Parathyroid adenoma (tissue), 2 donors: ENCODE results near the gene ZNF549.

Experiments used
- H2AFZ ChIP-seq: fragments of 300-600 bp; sonication (generic); one replicate; pipeline ENCODE4 v1.7.0; 2017; ENCODE audit warnings: antibody characterized with exemption, mild to moderate bottlenecking
- H3K27ac ChIP-seq: fragments of 300-600 bp; sonication (generic); one replicate; pipeline ENCODE4 v1.7.0; 2017
- H3K27me3 ChIP-seq: fragments of 300-600 bp; sonication (generic); one replicate; pipeline ENCODE4 v1.7.0; 2017; ENCODE audit warnings: low read length; ENCODE audit not compliant: control insufficient read depth, insufficient read depth
- H3K36me3 ChIP-seq: fragments of 300-600 bp; sonication (generic); one replicate; pipeline ENCODE4 v1.7.0; 2017; ENCODE audit warnings: low read length; ENCODE audit not compliant: control insufficient read depth, insufficient read depth
- H3K4me1 ChIP-seq: fragments of 300-600 bp; sonication (generic); one replicate; pipeline ENCODE4 v1.7.0; 2017; ENCODE audit warnings: control low read depth
- H3K4me2 ChIP-seq: fragments of 300-600 bp; sonication (generic); one replicate; pipeline ENCODE4 v1.7.0; 2017; ENCODE audit warnings: low read length
- H3K4me3 ChIP-seq: fragments of 300-600 bp; sonication (generic); one replicate; pipeline ENCODE4 v1.7.0; 2017; ENCODE audit warnings: low read depth, low read length
- H3K79me2 ChIP-seq: fragments of 300-600 bp; sonication (generic); one replicate; pipeline ENCODE4 v1.7.0; 2017; ENCODE audit warnings: control low read depth
- H3K9ac ChIP-seq: fragments of 300-600 bp; sonication (generic); one replicate; pipeline ENCODE4 v1.7.0; 2017; ENCODE audit warnings: mild to moderate bottlenecking
- H3K9me3 ChIP-seq: fragments of 300-600 bp; sonication (generic); one replicate; pipeline ENCODE4 v1.7.0; 2017; ENCODE audit warnings: low read length; ENCODE audit not compliant: control insufficient read depth
- CTCF ChIP-seq: fragments of 300-600 bp; sonication (generic); IDR thresholded peaks from one replicate; pipeline ENCODE4 v1.7.0; 2017; ENCODE audit warnings: antibody characterized with exemption, mild to moderate bottlenecking
- donor health status: primary hyperparathyroidism.

Gene ZNF549

GRCh38 chr19:57566396-57567265 lies 39.5 kb downstream of the ZNF549 start:
- H3K27me3 ChIP-seq, result no peaks in the 10 kb centered on the region
- H3K9me3 ChIP-seq, result peaks cover 2% of the 10 kb centered on the region
- no peak for TF ChIP-seq CTCF
- no peak overlapping the region for H3K4me3 ChIP-seq
- H3K27ac ChIP-seq, result no peak overlapping the region
- H2AFZ ChIP-seq, result no peak overlapping the region
- H3K9ac ChIP-seq, result no peak overlapping the region
- H3K36me3 ChIP-seq, result no peaks in the 10 kb centered on the region
- no peaks in the 10 kb centered on the region for H3K79me2 ChIP-seq
- no peaks in the 10 kb centered on the region for H3K4me1 ChIP-seq
- no peak overlapping the region for H3K4me2 ChIP-seq

GRCh38 chr19:57570707-57571106 lies 43.6 kb downstream of the ZNF549 start:
- Histone ChIP-seq H3K36me3 (peaks cover 8% of the 10 kb centered on the region), H3K9ac (no peak overlapping the region), H3K9me3 (peaks cover 7% of the 10 kb centered on the region), H3K4me3 (no peak overlapping the region), H3K27ac (no peak overlapping the region), H3K79me2 (no peaks in the 10 kb centered on the region), H3K27me3 (no peaks in the 10 kb centered on the region), H2AFZ (no peak overlapping the region), H3K4me2 (no peak overlapping the region), H3K4me1 (no peaks in the 10 kb centered on the region)
- no peak for TF ChIP-seq CTCF

- Histone ChIP-seq H3K9ac (no peak overlapping the region), H3K9me3 (peaks cover 12% of the 10 kb centered on the region), H3K4me2 (no peak overlapping the region), H3K36me3 (peaks cover 8% of the 10 kb centered on the region), H3K79me2 (peaks cover 1% of the 10 kb centered on the region), H3K27ac (no peak overlapping the region), H3K4me1 (no peaks in the 10 kb centered on the region), H2AFZ (no peak overlapping the region), H3K27me3 (no peaks in the 10 kb centered on the region), H3K4me3 (no peak overlapping the region)
- TF ChIP-seq CTCF, result no peak
Observed at GRCh38 chr19:57572415-57572947, 45.3 kb downstream of the ZNF549 start.

- Histone ChIP-seq H3K4me2 (no peak overlapping the region), H3K9ac (no peak overlapping the region), H3K9me3 (peaks cover 9% of the 10 kb centered on the region), H3K27me3 (no peaks in the 10 kb centered on the region), H2AFZ (no peak overlapping the region), H3K36me3 (peaks cover 8% of the 10 kb centered on the region), H3K79me2 (peaks cover 15% of the 10 kb centered on the region), H3K4me1 (peaks cover 9% of the 10 kb centered on the region), H3K27ac (no peak overlapping the region), H3K4me3 (no peak overlapping the region)
- TF ChIP-seq CTCF, result no peak
Observed at GRCh38 chr19:57576661-57577060, 49.5 kb downstream of the ZNF549 start.
